ENCODE measurements around the gene PRKCD. TPM values are rescaled to one million over a fixed set of nuclear protein-coding genes. Genes with fewer than 3 reads are reported as not detected.

The PRKCD gene
- total RNA-seq, 2 experiments from 2014 or later: 18.7 to 21.5 TPM

DNA sequence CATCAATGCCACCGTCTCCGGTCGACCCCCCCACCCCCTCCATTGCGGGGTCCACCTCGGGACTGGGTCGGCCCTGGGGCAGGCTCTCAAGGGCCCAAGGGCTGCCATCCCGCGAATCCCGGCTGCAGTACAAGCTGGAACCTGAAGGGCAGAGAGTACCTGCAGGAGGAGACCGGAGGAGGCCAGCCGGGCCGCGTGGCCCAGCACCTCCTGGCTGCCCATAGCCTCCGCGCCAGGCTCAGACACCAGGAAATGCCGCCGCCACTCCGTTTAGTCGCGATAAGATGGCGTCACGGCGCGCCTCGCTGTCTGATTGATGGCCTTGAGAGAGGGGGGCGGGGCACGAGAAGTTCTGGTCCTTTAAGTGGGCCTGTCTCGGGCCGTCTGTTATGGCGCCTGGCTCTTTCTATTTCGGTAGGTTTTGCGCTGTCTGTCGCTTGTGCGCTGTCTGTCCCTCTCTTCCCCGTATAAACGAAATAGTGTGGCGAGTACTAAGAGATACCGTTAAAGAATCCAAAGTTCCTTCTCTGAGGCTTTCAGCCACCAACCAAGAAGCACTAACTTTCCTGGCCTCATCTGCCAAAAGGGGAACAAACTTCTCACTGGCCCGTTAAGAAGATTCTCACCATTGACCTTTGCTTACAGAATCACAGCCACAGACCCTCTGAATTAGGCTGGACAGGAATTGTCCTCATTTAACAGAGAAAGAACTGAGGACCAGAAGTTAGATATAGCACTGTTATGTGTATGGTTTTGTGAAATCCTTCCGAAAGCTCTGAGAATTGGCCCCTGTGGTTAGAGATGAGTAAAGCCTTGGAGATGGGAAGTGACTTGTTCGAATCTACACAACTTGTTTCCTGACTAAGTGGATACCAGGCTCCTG lies 30.6 kb upstream of the PRKCD start, which contains the start of gene RFT1:
Gene RFT1 (minus strand): TSS at position 257 of the 883 bp plus-strand sequence. CDS start 35 bp downstream, at position 222.
- TF ChIP-seq CTCF (IDR thresholded peaks at IDR 0.05): no peak
- ChIA-PET CTCF (interaction anchor here (0.8 to 11.3 kb wide), 7 partner anchors 12 to 68 kb away, joined by 3 to 178 read pairs (median 12); partner anchors contain the start of gene PRKCD), POLR2A (interaction anchor here (0.5 to 4.5 kb wide), 11 partner anchors 10 to 207 kb away, joined by 3 to 13 read pairs (median 3); partner anchors contain the start of gene PRKCD)
- H3K4me1 Mint-ChIP-seq (ENCODE audit: low read depth): peaks cover 21% of the 10 kb centered on the region
- peak within 1 kb of the TSS; percentile 94 for H3K4me3 Mint-ChIP-seq
- intact Hi-C loops (cut with micrococcal nuclease): loop anchor here (5.0 to 10.0 kb wide), 2 partner anchors 67 to 214 kb away; partner anchors contain the start of gene DCP1A
- no peaks in the 10 kb centered on the region for H3K9me3 Mint-ChIP-seq
- peak; percentile 100 for DNase-seq
- H3K27me3 Mint-ChIP-seq: no peaks in the 10 kb centered on the region
- H3K36me3 Mint-ChIP-seq (ENCODE audit: low read depth): peaks cover 4% of the 10 kb centered on the region
- peak; percentile 94 for ATAC-seq
- H3K27ac Mint-ChIP-seq: peak within 1 kb of the TSS; percentile 98

DNA sequence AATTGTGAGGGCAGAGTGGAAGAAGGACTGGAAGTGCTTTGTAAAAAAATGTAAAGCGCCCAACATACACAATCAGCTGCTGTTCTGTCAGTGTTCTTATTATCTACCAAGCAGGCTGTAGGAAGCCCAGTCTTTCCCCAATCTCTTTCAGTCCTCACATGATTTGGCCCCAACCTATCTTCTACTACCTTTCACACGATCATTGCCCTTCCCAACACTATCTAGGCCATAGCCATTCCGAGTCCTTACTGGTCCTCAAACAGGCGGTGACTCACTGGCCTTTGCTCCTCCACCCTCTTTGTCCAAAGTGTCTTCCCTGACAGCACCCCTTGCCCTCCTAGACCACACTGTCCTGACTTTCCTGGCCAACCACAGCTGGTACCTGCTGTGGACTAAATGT lies 29.9 kb upstream of the PRKCD start:
- H3K36me3 Mint-ChIP-seq (ENCODE audit: low read depth): peaks cover 3% of the 10 kb centered on the region
- ATAC-seq (no peak), DNase-seq (no peak)
- H3K9me3 Mint-ChIP-seq: no peaks in the 10 kb centered on the region
- intact Hi-C loops (cut with micrococcal nuclease): loop anchor here (5.0 to 10.0 kb wide), 2 partner anchors 66 to 214 kb away; partner anchors contain the start of gene DCP1A
- POLR2A ChIA-PET: interaction anchor here (0.5 to 4.5 kb wide), 6 partner anchors 11 to 112 kb away, joined by 3 to 13 read pairs (median 6); partner anchors contain the start of gene PRKCD
- H3K4me1 Mint-ChIP-seq (ENCODE audit: low read depth): peaks cover 21% of the 10 kb centered on the region
- CTCF ChIA-PET: interaction anchor here (1.9 to 11.3 kb wide), 5 partner anchors 11 to 67 kb away, joined by 8 to 178 read pairs (median 12); partner anchors contain the start of gene PRKCD
- H3K27me3 Mint-ChIP-seq: no peaks in the 10 kb centered on the region
- H3K4me3 Mint-ChIP-seq: peak overlapping the region; percentile 94
- peak overlapping the region; percentile 98 for H3K27ac Mint-ChIP-seq
- no peak for TF ChIP-seq CTCF (IDR thresholded peaks at IDR 0.05)

- no peak for DNase-seq
- H3K4me3 Mint-ChIP-seq: no peak overlapping the region
- TF ChIP-seq CTCF (IDR thresholded peaks at IDR 0.05): no peak
- H3K9me3 Mint-ChIP-seq: no peaks in the 10 kb centered on the region
- no peak for ATAC-seq
- no peaks in the 10 kb centered on the region for H3K27me3 Mint-ChIP-seq
- peaks cover 3% of the 10 kb centered on the region for H3K36me3 Mint-ChIP-seq (ENCODE audit: low read depth)
- intact Hi-C loops (cut with micrococcal nuclease): loop anchor here (5.0 to 10.0 kb wide), 2 partner anchors 65 to 212 kb away; partner anchors contain the start of gene DCP1A
- CTCF ChIA-PET: interaction anchor here (0.7 to 11.3 kb wide), 12 partner anchors 10 to 311 kb away, joined by 3 to 178 read pairs (median 8); partner anchors contain the start of gene PRKCD
- H3K27ac Mint-ChIP-seq: no peak overlapping the region
- POLR2A ChIA-PET: interaction anchor here (1.0 kb wide), 2 partner anchors 53 to 60 kb away, joined by 3 to 4 read pairs; no protein-coding TSS in a partner anchor
- peaks cover 18% of the 10 kb centered on the region for H3K4me1 Mint-ChIP-seq (ENCODE audit: low read depth)
These were observed 28.7 kb upstream of the PRKCD start for GRCh38 chr3:53132347-53132746.

DNA sequence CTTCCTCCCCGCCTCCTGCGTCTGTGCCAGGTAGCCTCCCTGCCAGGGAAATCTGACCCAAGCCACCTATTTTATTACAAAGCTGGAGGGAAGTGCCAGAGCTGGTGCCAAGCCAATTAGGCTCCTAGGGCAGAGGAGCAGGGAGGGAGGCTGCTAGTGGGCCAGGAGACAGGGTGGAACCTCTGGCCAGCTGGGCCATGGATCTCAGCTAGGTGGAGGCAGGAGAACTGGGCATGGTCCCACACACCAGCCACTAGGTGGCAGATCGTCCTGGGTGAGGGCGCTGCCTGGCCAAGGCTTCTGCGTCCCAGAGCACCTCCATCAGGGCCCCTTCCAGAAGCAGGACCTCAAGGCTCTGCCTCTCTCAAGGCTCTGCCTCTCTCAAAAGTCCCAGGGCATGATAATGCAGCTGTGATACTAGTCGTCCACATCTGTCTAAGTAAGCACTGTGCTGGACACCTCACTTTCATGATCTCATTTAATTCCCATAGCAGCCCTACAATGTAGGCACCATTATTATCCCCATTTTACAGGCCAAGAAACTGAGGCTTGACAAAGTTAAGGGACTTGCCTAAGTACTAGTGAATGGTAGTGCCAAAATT lies 26.3 kb upstream of the PRKCD start:
- H3K27me3 Mint-ChIP-seq: no peaks in the 10 kb centered on the region
- DNase-seq: peak; percentile 80
- H3K27ac Mint-ChIP-seq: no peak overlapping the region
- intact Hi-C loops (cut with micrococcal nuclease): loop anchor here (5.0 to 10.0 kb wide), 2 partner anchors 63 to 210 kb away; partner anchors contain the start of gene DCP1A
- peaks cover 10% of the 10 kb centered on the region for H3K4me1 Mint-ChIP-seq (ENCODE audit: low read depth)
- no peak overlapping the region for H3K4me3 Mint-ChIP-seq
- CTCF ChIA-PET: interaction anchor here (0.8 to 11.3 kb wide), 26 partner anchors 8 to 211 kb away, joined by 3 to 178 read pairs (median 6); no protein-coding TSS in a partner anchor
- POLR2A ChIA-PET: no interaction called here
- peak; percentile 70 for ATAC-seq
- peaks cover 1% of the 10 kb centered on the region for H3K36me3 Mint-ChIP-seq (ENCODE audit: low read depth)
- TF ChIP-seq CTCF (IDR thresholded peaks at IDR 0.05): peak; percentile 73
- H3K9me3 Mint-ChIP-seq: no peaks in the 10 kb centered on the region
